ENCODE measurements around the gene TPCN2.

DNA sequence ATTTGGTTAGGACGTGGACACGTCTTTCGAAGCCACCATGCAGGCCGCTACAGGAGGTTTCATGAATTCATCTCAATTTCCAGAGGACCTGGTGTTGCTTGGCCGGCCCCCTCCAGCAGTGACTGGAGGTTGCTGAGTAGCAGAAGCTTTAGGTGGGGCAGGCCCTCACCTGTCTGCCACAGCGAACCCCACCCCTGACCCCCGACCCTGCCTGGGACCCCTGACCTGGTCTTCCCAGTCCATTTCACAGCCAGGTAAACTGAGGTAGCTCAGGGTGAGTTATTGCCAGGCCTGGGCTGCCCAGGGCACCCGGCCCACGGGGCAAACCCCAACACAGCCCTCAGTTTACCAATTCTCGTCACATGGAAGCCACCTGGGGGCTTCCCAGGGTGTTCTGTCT lies 67.9 kb downstream of the TPCN2 start:
- TF ChIP-seq, protein P1, sequence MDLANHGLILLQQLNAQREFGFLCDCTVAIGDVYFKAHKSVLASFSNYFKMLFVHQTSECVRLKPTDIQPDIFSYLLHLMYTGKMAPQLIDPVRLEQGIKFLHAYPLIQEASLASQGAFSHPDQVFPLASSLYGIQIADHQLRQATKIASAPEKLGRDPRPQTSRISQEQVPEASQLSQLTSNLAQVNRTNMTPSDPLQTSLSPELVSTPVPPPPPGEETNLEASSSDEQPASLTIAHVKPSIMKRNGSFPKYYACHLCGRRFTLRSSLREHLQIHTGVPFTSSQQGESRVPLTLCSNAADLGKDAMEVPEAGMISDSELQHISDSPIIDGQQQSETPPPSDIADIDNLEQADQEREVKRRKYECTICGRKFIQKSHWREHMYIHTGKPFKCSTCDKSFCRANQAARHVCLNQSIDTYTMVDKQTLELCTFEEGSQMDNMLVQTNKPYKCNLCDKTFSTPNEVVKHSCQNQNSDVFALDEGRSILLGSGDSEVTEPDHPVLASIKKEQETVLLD (IDR thresholded peaks at IDR 0.05), result no peak
- TF ChIP-seq SIN3A (IDR thresholded peaks at IDR 0.05; ENCODE audit: borderline replicate concordance in 2 of 2, control insufficient read depth in 1 of 2, low read depth in 2 of 2, low read length in 2 of 2), result no peak
- TF ChIP-seq NCOA4 (IDR thresholded peaks at IDR 0.05; ENCODE audit: partially characterized antibody), result no peak
- TF ChIP-seq ZNF239 (CRISPR knock-in tag; IDR thresholded peaks at IDR 0.05), result no peak
- TF ChIP-seq, protein P2, sequence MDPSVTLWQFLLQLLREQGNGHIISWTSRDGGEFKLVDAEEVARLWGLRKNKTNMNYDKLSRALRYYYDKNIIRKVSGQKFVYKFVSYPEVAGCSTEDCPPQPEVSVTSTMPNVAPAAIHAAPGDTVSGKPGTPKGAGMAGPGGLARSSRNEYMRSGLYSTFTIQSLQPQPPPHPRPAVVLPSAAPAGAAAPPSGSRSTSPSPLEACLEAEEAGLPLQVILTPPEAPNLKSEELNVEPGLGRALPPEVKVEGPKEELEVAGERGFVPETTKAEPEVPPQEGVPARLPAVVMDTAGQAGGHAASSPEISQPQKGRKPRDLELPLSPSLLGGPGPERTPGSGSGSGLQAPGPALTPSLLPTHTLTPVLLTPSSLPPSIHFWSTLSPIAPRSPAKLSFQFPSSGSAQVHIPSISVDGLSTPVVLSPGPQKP (CRISPR knock-in tag; IDR thresholded peaks at IDR 0.05), result no peak
- no peak for TF ChIP-seq CEBPB (tag; IDR thresholded peaks at IDR 0.05)
- no peak for TF ChIP-seq POLR2AphosphoS5 (IDR thresholded peaks at IDR 0.05; ENCODE audit: control insufficient read depth, insufficient read depth, low read depth, low read length)
- TF ChIP-seq BRCA1 (IDR thresholded peaks at IDR 0.05), result no peak
- no peak for TF ChIP-seq BRCA1 (CRISPR knock-in tag; IDR thresholded peaks at IDR 0.05)
- TF ChIP-seq BDP1 (IDR thresholded peaks at IDR 0.05; ENCODE audit: insufficient read depth, insufficient read length), result no peak
- TF ChIP-seq NR3C1 (CRISPR knock-in tag; IDR thresholded peaks at IDR 0.05), result no peak
- TF ChIP-seq ZNF445 (CRISPR knock-in tag; IDR thresholded peaks at IDR 0.05; ENCODE audit: low read depth), result no peak
- TF ChIP-seq ZFX (CRISPR knock-in tag; IDR thresholded peaks at IDR 0.05), result no peak

Measured in K562 (cell line).